Measurements from ENCODE around the gene SDC1. TPM values are rescaled to one million over a fixed set of nuclear protein-coding genes. Genes with fewer than 3 reads are reported as not detected.

SDC1 gene
- total and polyA plus RNA-seq, 2 of the 8 experiments (the other 6 are each of a cell fraction or from before 2014, with no cell fraction given): 45.3 to 73.3 TPM

- ChIA-PET CTCF (ENCODE audit: partially characterized antibody) (interaction anchor here (0.9 to 1.2 kb wide), 2 partner anchors 61 to 86 kb away, joined by 3 to 5 read pairs; no protein-coding TSS in a partner anchor), POLR2A (ENCODE audit: partially characterized antibody) (interaction anchor here (1.5 kb wide), 1 partner anchor 20 kb away, joined by 5 read pairs; no protein-coding TSS in a partner anchor)
- no peak overlapping the region for H2AFZ ChIP-seq (ENCODE audit: low read length)
- no peak overlapping the region for H4K5ac ChIP-seq (ENCODE audit: insufficient read length, low read depth, low read length)
- H3K56ac ChIP-seq (replicated peaks; ENCODE audit: insufficient read length, low read depth, low read length): no peak overlapping the region
- H3K9ac ChIP-seq (replicated peaks in 1 of 4; ENCODE audit: extremely low read depth in 1 of 4, low read depth in 3 of 4, low read length in 3 of 4): no peak overlapping the region
- H3K27me3 ChIP-seq (replicated peaks in 1 of 4; ENCODE audit: control insufficient read depth in 3 of 4, extremely low read depth in 1 of 4, insufficient read depth in 3 of 4, low read length in 3 of 4): no peaks in the 10 kb centered on the region
- FAIRE-seq (no peak), DNase-seq (ENCODE audit: low read depth in 1 of 2, low spot score in 2 of 2) (no peak)
- H4K91ac ChIP-seq (replicated peaks; ENCODE audit: insufficient read length, low read length): no peak overlapping the region
- no peaks in the 10 kb centered on the region for H3K4me1 ChIP-seq (replicated peaks in 1 of 4; ENCODE audit: control insufficient read depth in 3 of 4, insufficient read depth in 4 of 4, low read length in 3 of 4)
- no peak overlapping the region for H2BK120ac ChIP-seq (replicated peaks; ENCODE audit: low read depth, low read length)
- no peak overlapping the region for H3K18ac ChIP-seq (ENCODE audit: extremely low read depth, low read length)
- no peaks in the 10 kb centered on the region for H4K20me1 ChIP-seq (replicated peaks in 1 of 2; ENCODE audit: control insufficient read depth in 1 of 2, insufficient read depth in 2 of 2, low read length in 2 of 2)
- H3K23me2 ChIP-seq (ENCODE audit: low read depth, low read length): no peaks in the 10 kb centered on the region
- peaks cover 0 to 2% of the 10 kb centered on the region in 2 experiments; a peak in 1 of 4 replicates for H3K79me2 ChIP-seq (ENCODE audit: control insufficient read depth in 1 of 2, insufficient read depth in 2 of 2, low read length in 2 of 2)
- no peak overlapping the region for H2AK5ac ChIP-seq (ENCODE audit: low read depth, low read length)
- no peaks in the 10 kb centered on the region for H3K9me3 ChIP-seq (ENCODE audit: insufficient read depth in 2 of 2, low read depth in 1 of 2, low read length in 1 of 2)
- no peak overlapping the region for H2BK20ac ChIP-seq (ENCODE audit: low read length)
- H3K36me3 ChIP-seq (ENCODE audit: control insufficient read depth in 2 of 4, insufficient read depth in 4 of 4, low read length in 3 of 4): peaks cover 0 to 40% (median 16%) of the 10 kb centered on the region in 4 experiments; a peak in 6 of 8 replicates
- H3K4ac ChIP-seq (replicated peaks; ENCODE audit: insufficient read length, low read depth, low read length): no peak overlapping the region
- H3K4me2 ChIP-seq (ENCODE audit: insufficient read depth in 1 of 2, low read depth in 2 of 2, low read length in 2 of 2): no peak overlapping the region
- 100% methylated on average over 2 of the region's 2 CpGs; no CpG with 5 or more reads in 1 of the 2 experiments for WGBS, 2 experiments (ENCODE audit: extremely low coverage in 1 of 2, insufficient coverage in 1 of 2, insufficient read length in 1 of 2, insufficient replicate concordance in 2 of 2, low coverage in 1 of 2, low lambda C conversion rate in 2 of 2, missing lambda C conversion rate in 1 of 2)
- H3K14ac ChIP-seq (ENCODE audit: insufficient read length): no peak overlapping the region
- no peak overlapping the region for H3K27ac ChIP-seq (ENCODE audit: low read depth, low read length)
- no peak overlapping the region for H3K23ac ChIP-seq (ENCODE audit: insufficient read length)
- H4K8ac ChIP-seq (ENCODE audit: extremely low read depth, insufficient read depth, low read length): no peak overlapping the region
- no peak overlapping the region for H2BK15ac ChIP-seq (ENCODE audit: low read length)
- H2BK5ac ChIP-seq (ENCODE audit: low read depth, low read length): no peak overlapping the region
- H3K79me1 ChIP-seq (ENCODE audit: low read depth, low read length): no peaks in the 10 kb centered on the region; the same call in 1 of the 2 replicates
- no peak overlapping the region for H3K4me3 ChIP-seq (ENCODE audit: extremely low read depth in 1 of 4, insufficient read depth in 2 of 4, low read depth in 3 of 4, low read length in 4 of 4)
- H2BK12ac ChIP-seq (ENCODE audit: low read depth, low read length): no peak overlapping the region
- no peak for TF ChIP-seq CREB1 (IDR thresholded peaks at IDR 0.05)
- no peak for TF ChIP-seq GTF2F1 (IDR thresholded peaks at IDR 0.05; ENCODE audit: borderline replicate concordance, low read depth, low read length)
- TF ChIP-seq ATF3 (IDR thresholded peaks at IDR 0.05; ENCODE audit: insufficient read depth, low read depth, low read length): no peak
- TF ChIP-seq JUN (IDR thresholded peaks at IDR 0.05; ENCODE audit: low read depth, low read length): no peak
These were observed 39.7 kb upstream of the SDC1 start for GRCh38 chr2:20264629-20265028.
